Tibial nerve (tissue), 4 donors: ENCODE measurements around the gene POLR2F.

ENCODE experiments used
- CTCF ChIP-seq, 5 experiments: fragments of 200-600 bp in 3 of 5; fragments of 450-650 bp in 2 of 5; sonication (generic) in 3 of 5; IDR thresholded peaks; one replicate each; pipeline ENCODE4 v1.5.1; 2016 to 2019; ENCODE audit warnings: antibody characterized with exemption in 5 of 5, mild to moderate bottlenecking in 3 of 5, moderate library complexity in 2 of 5
- EP300 ChIP-seq, 2 donors: sonication (generic); formaldehyde crosslinking; IDR thresholded peaks; one replicate each; pipeline ENCODE4 v1.6.1; 2017; ENCODE audit warnings: antibody characterized with exemption in 2 of 2, mild to moderate bottlenecking in 1 of 2
- POLR2A ChIP-seq, 2 donors: fragments of 450-650 bp; IDR thresholded peaks; one replicate each; pipeline ENCODE4 v1.6.1; 2017; ENCODE audit warnings: antibody characterized with exemption in 2 of 2, mild to moderate bottlenecking in 2 of 2, moderate library complexity in 2 of 2

- TF ChIP-seq CTCF (IDR thresholded peaks at IDR 0.05) (no peak), EP300 (IDR thresholded peaks at IDR 0.05) (no peak), POLR2A (IDR thresholded peaks at IDR 0.05) (no peak)
Measured at GRCh38 chr22:37926771-37927636, 26.5 kb upstream of the POLR2F start.
